ENCODE data around the gene HSBP1. TPM values are rescaled to one million over a fixed set of nuclear protein-coding genes. Genes with fewer than 3 reads are reported as not detected.
A peak's percentile ranks its signal among the peaks of the same experiment; 100 is the strongest.

HSBP1 gene
- total RNA-seq, 2 donors from 2014 or later, result 10.7 to 30.5 TPM

DNA sequence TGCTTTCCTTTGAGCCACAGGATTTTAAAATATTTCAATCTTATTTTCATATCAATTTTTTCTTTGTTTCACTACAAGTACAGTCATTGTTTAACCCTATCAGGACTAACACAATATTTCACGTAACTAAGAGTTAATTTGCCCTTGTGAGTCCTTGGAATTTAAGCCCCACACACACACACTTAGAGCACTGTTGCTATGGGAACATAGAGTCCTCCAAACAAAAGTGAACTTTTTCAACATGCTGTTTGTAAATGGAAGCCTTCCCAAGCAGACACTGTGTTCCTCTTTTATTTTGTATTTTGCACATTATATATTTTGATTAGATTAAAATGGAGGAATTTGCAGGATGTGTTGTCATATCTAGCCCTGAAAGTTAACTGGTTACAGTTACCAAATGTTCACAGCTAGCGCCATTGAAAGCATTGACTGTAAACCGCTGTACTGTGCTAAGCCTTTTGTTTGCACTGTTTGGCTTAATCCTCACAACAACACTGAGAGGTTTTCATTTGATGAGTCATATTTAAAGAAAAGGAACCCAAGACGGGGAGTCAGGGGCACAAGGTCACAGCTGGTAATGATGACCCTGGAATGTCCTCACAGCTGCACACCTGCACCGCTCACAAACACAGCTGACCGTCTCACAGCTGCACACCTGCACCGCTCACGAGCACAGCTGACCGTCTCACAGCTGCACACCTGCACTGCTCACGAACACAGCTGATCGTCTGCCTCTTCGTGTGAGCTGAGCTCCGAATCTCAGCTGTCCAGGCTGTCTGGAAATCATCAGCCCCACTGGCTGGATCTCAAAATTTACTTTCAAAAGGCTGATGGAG is 6.3 kb downstream of the HSBP1 start:
- peak; percentile 53 for DNase-seq (ENCODE audit: low spot score)
- Histone ChIP-seq H3K4me1 (peaks cover 0 to 41% of the 10 kb centered on the region in 2 donors), H3K4me3 (peak overlapping the region in 1 of 2 donors; percentile 5), H3K36me3 (peaks cover 18% of the 10 kb centered on the region), H3K27me3 (no peaks in the 10 kb centered on the region), H3K27ac (peak overlapping the region; percentile 45 to 47), H3K9me3 (no peaks in the 10 kb centered on the region)
- TF ChIP-seq, protein P1, sequence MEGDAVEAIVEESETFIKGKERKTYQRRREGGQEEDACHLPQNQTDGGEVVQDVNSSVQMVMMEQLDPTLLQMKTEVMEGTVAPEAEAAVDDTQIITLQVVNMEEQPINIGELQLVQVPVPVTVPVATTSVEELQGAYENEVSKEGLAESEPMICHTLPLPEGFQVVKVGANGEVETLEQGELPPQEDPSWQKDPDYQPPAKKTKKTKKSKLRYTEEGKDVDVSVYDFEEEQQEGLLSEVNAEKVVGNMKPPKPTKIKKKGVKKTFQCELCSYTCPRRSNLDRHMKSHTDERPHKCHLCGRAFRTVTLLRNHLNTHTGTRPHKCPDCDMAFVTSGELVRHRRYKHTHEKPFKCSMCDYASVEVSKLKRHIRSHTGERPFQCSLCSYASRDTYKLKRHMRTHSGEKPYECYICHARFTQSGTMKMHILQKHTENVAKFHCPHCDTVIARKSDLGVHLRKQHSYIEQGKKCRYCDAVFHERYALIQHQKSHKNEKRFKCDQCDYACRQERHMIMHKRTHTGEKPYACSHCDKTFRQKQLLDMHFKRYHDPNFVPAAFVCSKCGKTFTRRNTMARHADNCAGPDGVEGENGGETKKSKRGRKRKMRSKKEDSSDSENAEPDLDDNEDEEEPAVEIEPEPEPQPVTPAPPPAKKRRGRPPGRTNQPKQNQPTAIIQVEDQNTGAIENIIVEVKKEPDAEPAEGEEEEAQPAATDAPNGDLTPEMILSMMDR (IDR thresholded peaks at IDR 0.05), result no peak

DNA sequence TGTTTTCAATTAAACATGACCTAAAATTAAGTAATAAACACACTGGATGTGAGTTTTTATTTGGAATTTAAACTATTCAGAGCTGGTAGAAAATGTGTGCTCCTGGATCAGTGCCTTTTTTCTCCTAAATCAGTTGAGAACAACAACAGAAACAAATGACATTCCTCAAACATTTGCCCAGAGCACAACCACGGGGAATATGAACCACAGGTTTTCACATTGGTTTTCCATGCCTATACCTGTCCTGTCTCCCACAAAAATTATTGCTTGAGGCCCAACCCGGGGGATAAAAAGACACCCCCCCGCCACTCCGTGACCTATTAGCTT is 6.8 kb downstream of the HSBP1 start:
- no peaks in the 10 kb centered on the region for H3K9me3 ChIP-seq
- DNase-seq (ENCODE audit: low spot score), result peak; percentile 28
- peaks cover 0 to 37% of the 10 kb centered on the region in 2 donors for H3K4me1 ChIP-seq
- peaks cover 18% of the 10 kb centered on the region for H3K36me3 ChIP-seq
- peak overlapping the region in 1 of 2 donors; percentile 45 for H3K27ac ChIP-seq
- TF ChIP-seq, protein P1 (IDR thresholded peaks at IDR 0.05), result no peak
- no peaks in the 10 kb centered on the region for H3K27me3 ChIP-seq
- H3K4me3 ChIP-seq, result no peak overlapping the region

DNA sequence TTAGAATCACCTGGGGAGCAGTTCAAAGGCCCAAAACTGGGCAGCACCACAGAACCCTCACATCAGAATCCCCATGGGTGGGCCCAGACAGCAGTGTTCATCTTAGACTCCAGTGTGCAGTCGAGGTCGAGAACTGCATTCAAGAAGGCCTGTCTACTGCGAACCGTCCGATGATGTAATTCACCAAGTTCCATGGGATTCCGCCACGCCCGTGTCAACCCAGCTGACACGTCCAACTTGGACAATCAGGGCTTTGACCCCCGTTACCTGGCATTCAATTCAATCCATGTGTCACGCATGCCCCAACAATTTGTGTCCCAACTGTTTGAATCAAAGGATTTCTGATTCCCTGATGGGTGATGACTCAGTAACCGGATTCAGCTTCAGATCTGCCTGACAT is 9.2 kb downstream of the HSBP1 start:
- Histone ChIP-seq H3K4me1 (peaks cover 0 to 19% of the 10 kb centered on the region in 2 donors), H3K27ac (no peak overlapping the region), H3K9me3 (no peaks in the 10 kb centered on the region), H3K27me3 (no peaks in the 10 kb centered on the region), H3K36me3 (peaks cover 8% of the 10 kb centered on the region), H3K4me3 (no peak overlapping the region)
- TF ChIP-seq, protein P1 (IDR thresholded peaks at IDR 0.05), result no peak
- DNase-seq (ENCODE audit: low spot score), result peak; percentile 44

DNA sequence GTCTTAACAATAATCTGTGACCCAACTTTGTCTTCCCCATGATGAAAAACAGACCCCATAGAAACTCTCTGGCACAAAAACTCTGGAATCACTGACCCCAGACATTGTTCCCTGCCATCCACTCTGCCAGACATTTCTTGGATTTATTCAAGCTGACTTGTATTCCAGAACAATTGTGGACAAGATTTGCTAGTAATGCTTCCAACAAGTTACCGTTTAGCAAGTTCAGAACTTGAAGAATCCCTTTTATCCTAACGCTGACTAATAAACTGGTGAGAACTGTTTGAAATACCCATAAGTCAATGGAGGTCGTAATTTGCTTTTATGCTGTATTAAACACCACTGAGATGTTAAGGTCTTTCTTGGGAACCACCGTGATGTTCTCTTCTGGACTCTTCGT is 10.5 kb downstream of the HSBP1 start:
- peaks cover 0 to 18% of the 10 kb centered on the region in 2 donors for H3K4me1 ChIP-seq
- TF ChIP-seq, protein P1 (IDR thresholded peaks at IDR 0.05), result no peak
- H3K27me3 ChIP-seq, result no peaks in the 10 kb centered on the region
- no peaks in the 10 kb centered on the region for H3K9me3 ChIP-seq
- H3K4me3 ChIP-seq, result no peak overlapping the region
- H3K36me3 ChIP-seq, result no peaks in the 10 kb centered on the region
- no peak overlapping the region for H3K27ac ChIP-seq
- DNase-seq (ENCODE audit: low spot score), result peak; percentile 9

DNA sequence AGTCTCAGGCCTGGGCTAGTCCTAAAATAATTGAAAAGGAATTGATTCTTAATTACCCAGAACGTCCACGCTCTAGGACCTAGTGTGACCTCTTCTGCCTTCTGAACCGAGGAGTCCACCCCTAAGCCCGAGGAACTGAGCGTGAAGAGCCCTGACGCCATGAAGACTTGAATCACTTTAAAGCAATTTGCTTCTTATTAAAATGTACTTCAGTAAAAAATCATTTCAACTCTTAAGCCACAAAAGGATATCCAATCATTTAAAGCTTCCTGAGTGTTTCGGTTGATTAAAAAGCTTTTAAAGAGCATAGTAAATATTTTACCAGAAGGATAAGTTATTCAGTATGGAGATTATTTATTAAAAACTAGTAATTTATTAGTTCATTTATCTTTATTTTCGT is 11.6 kb downstream of the HSBP1 start:
- no peak overlapping the region for H3K4me3 ChIP-seq
- TF ChIP-seq, protein P1 (IDR thresholded peaks at IDR 0.05), result no peak
- DNase-seq (ENCODE audit: low spot score), result peak; percentile 21
- H3K36me3 ChIP-seq, result no peaks in the 10 kb centered on the region
- H3K27ac ChIP-seq, result no peak overlapping the region
- H3K4me1 ChIP-seq, result peaks cover 0 to 7% of the 10 kb centered on the region in 2 donors
- no peaks in the 10 kb centered on the region for H3K27me3 ChIP-seq
- no peaks in the 10 kb centered on the region for H3K9me3 ChIP-seq

Measured in right atrium auricular region (tissue), 2 donors.